Hepatocyte (in vitro differentiated cells): ENCODE results near the gene NOD1. TPM values are rescaled to one million over a fixed set of nuclear protein-coding genes. Genes with fewer than 3 reads are reported as not detected.

Experiments
- DNase-seq: peaks from one replicate; pipeline ENCODE4 v3.0.0-alpha.2; 2016; ENCODE audit warnings: low spot score
- H2AFZ ChIP-seq: fragments of 200-600 bp; sonication (generic); 2 replicates; pipeline ENCODE4 v1.6.0; 2016; ENCODE audit warnings: antibody characterized with exemption, mild to moderate bottlenecking
- H3K27ac ChIP-seq: fragments of 200-600 bp; sonication (generic); 2 replicates; pipeline ENCODE4 v1.5.1; 2016; ENCODE audit warnings: mild to moderate bottlenecking
- H3K27me3 ChIP-seq: fragments of 200-600 bp; sonication (generic); 2 replicates; pipeline ENCODE4 v1.6.1; 2016
- H3K36me3 ChIP-seq: fragments of 200-600 bp; sonication (generic); replicated peaks from 2 replicates; pipeline ENCODE4 v1.5.1; 2016; ENCODE audit warnings: low read depth; ENCODE audit not compliant: insufficient read depth
- H3K4me1 ChIP-seq: fragments of 200-600 bp; sonication (generic); 2 replicates; pipeline ENCODE4 v1.5.1; 2016; ENCODE audit warnings: mild to moderate bottlenecking, moderate library complexity; ENCODE audit not compliant: insufficient read depth
- H3K4me2 ChIP-seq: fragments of 200-600 bp; sonication (generic); 2 replicates; pipeline ENCODE4 v1.6.0; 2016
- H3K4me3 ChIP-seq: fragments of 200-600 bp; sonication (generic); 2 replicates; pipeline ENCODE4 v1.5.1; 2016; ENCODE audit warnings: mild to moderate bottlenecking
- H3K79me2 ChIP-seq: fragments of 200-600 bp; sonication (generic); 2 replicates; pipeline ENCODE4 v1.6.0; 2017; ENCODE audit warnings: mild to moderate bottlenecking
- H3K9me2 ChIP-seq: fragments of 200-600 bp; sonication (generic); replicated peaks from 2 replicates; pipeline ENCODE4 v1.6.0; 2017; ENCODE audit warnings: mild to moderate bottlenecking; ENCODE audit not compliant: insufficient read depth
- H3K9me3 ChIP-seq: fragments of 200-600 bp; sonication (generic); 2 replicates; pipeline ENCODE4 v1.5.1; 2016; ENCODE audit warnings: low read depth, mild to moderate bottlenecking
- H4K20me1 ChIP-seq: fragments of 200-600 bp; sonication (generic); 2 replicates; pipeline ENCODE4 v1.6.0; 2016; ENCODE audit warnings: mild to moderate bottlenecking; ENCODE audit not compliant: insufficient read depth, poor library complexity, severe bottlenecking
- CTCF ChIP-seq: fragments of 200-600 bp; sonication (generic); IDR thresholded peaks from 2 replicates; pipeline ENCODE4 v1.5.1; 2016; ENCODE audit warnings: antibody characterized with exemption, mild to moderate bottlenecking; ENCODE audit not compliant: poor library complexity
- EZH2 ChIP-seq: fragments of 200-600 bp; sonication (generic); IDR thresholded peaks from 2 replicates; pipeline ENCODE4 v1.6.1; 2016; ENCODE audit warnings: antibody characterized with exemption, mild to moderate bottlenecking, borderline replicate concordance
- EZH2phosphoT487 ChIP-seq: fragments of 200-600 bp; sonication (generic); IDR thresholded peaks from one replicate; pipeline ENCODE4 v1.6.1; 2018; ENCODE audit warnings: antibody characterized with exemption, mild to moderate bottlenecking, low read depth, moderate library complexity; ENCODE audit not compliant: unreplicated experiment, severe bottlenecking
- WGBS: methylation state at CpG from one replicate; pipeline ENCODE4 v1.1.6; 2016; ENCODE audit warnings: low lambda C conversion rate; ENCODE audit errors: missing lambda C conversion rate; 5-methylcytosine and 5-hydroxymethylcytosine counted together
- polyA plus RNA-seq: library from polyadenylated mRNA; unstranded; fragments of >200 nt; fragmentation: Nextera tagmentation; extraction: Ambion mirVana; gene quantifications from 2 replicates; pipeline ENCODE4 v1.2.1, GENCODE V29; 2016
- total RNA-seq: library from RNA; depleted of rRNA; stranded (reverse); fragments of >200 nt; gene quantifications from 2 replicates; pipeline ENCODE4 v1.2.3, GENCODE V29; 2014

The NOD1 gene
- total and polyA plus RNA-seq, 2 experiments from 2014 or later: 3.0 to 6.1 TPM

DNA sequence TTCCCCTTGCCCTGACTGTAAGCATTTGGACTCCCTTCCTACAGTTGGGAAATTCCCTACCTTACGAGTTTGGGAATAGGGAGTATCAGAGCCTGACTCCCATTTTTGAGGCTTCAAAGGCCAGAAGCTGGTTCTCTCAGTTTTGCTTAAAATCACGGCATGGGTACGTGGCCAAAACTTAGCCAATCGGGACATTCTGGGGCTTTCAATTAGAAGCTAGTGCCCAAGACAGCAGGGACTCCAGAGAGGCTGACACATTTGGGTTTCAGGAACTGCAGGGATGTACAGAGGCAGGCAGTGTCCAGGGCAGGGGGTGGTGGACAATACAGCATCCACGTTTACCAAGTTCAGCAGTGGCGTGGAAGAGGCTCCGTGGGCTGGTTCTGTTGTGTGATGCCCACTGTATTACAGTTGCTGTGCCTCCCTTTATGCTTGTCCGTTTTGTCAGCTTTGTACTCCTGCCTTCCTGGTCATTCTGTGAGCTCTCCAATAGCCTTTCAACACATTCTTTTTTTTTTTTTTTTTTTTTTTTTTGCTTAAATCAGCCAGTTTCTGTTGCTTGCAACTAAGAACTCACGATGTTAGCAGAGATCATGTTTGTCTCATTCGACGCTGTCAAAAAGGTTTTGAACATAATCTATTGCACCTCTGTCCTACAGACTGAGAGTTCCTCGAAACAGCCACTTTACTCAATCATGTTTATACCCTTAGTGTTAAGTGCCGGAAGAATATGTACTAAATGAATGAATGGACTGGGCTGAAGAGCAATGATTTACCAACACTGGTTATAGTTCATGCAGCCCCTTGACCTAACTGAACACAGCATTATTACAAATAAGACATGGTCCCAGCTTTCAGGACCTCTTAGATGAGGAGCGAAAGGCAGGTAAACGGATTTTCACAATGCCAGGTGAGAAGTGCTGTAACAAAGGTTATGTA, 25.0 kb upstream of the NOD1 start:
- no peaks in the 10 kb centered on the region for H4K20me1 ChIP-seq
- WGBS: 63% methylated on average over 15 of the region's 15 CpGs
- peaks cover 48% of the 10 kb centered on the region for H3K79me2 ChIP-seq
- DNase-seq: no peak
- H3K9me2 ChIP-seq: no peaks in the 10 kb centered on the region
- H3K9me3 ChIP-seq: no peaks in the 10 kb centered on the region
- no peaks in the 10 kb centered on the region for H3K4me1 ChIP-seq
- TF ChIP-seq EZH2phosphoT487 (no peak), CTCF (no peak), EZH2 (no peak)
- H3K36me3 ChIP-seq: no peaks in the 10 kb centered on the region
- H3K4me3 ChIP-seq: peak overlapping the region; percentile 66
- H3K4me2 ChIP-seq: peak overlapping the region; percentile 94
- no peaks in the 10 kb centered on the region for H3K27me3 ChIP-seq
- peak overlapping the region; percentile 73 for H3K27ac ChIP-seq
- peak overlapping the region; percentile 76 for H2AFZ ChIP-seq

- H3K36me3 ChIP-seq: no peaks in the 10 kb centered on the region
- H2AFZ ChIP-seq: no peak overlapping the region
- no peaks in the 10 kb centered on the region for H4K20me1 ChIP-seq
- no peaks in the 10 kb centered on the region for H3K9me2 ChIP-seq
- H3K4me3 ChIP-seq: no peak overlapping the region
- no peak overlapping the region for H3K27ac ChIP-seq
- H3K4me1 ChIP-seq: no peaks in the 10 kb centered on the region
- H3K4me2 ChIP-seq: peak overlapping the region; percentile 94
- TF ChIP-seq EZH2 (no peak), EZH2phosphoT487 (no peak)
- no peak for DNase-seq
- WGBS: 82% methylated on average over 2 of the region's 2 CpGs
- H3K79me2 ChIP-seq: peaks cover 48% of the 10 kb centered on the region
- no peaks in the 10 kb centered on the region for H3K9me3 ChIP-seq
- H3K27me3 ChIP-seq: no peaks in the 10 kb centered on the region
These were observed 24.1 kb upstream of the NOD1 start for GRCh38 chr7:30502470-30503251.

GRCh38 chr7:30501264-30501663, 22.7 kb upstream of the NOD1 start:
- H2AFZ ChIP-seq: no peak overlapping the region
- H3K79me2 ChIP-seq: peaks cover 48% of the 10 kb centered on the region
- TF ChIP-seq CTCF: no peak
- no peak for TF ChIP-seq EZH2phosphoT487
- no peak for TF ChIP-seq EZH2
- H4K20me1 ChIP-seq: no peaks in the 10 kb centered on the region
- H3K9me2 ChIP-seq: no peaks in the 10 kb centered on the region
- H3K27ac ChIP-seq: no peak overlapping the region
- WGBS: 94% methylated on average over 5 of the region's 5 CpGs
- H3K4me3 ChIP-seq: no peak overlapping the region
- no peaks in the 10 kb centered on the region for H3K36me3 ChIP-seq
- no peak overlapping the region for H3K4me2 ChIP-seq
- no peaks in the 10 kb centered on the region for H3K9me3 ChIP-seq
- H3K4me1 ChIP-seq: no peaks in the 10 kb centered on the region
- DNase-seq: no peak
- H3K27me3 ChIP-seq: no peaks in the 10 kb centered on the region

- Histone ChIP-seq H3K27ac (no peak overlapping the region), H3K9me2 (no peaks in the 10 kb centered on the region), H3K4me3 (no peak overlapping the region), H3K27me3 (no peaks in the 10 kb centered on the region), H3K79me2 (no peaks in the 10 kb centered on the region), H3K4me1 (no peaks in the 10 kb centered on the region), H3K36me3 (no peaks in the 10 kb centered on the region), H2AFZ (no peak overlapping the region), H4K20me1 (no peaks in the 10 kb centered on the region), H3K4me2 (no peak overlapping the region), H3K9me3 (peaks cover 3% of the 10 kb centered on the region)
- TF ChIP-seq CTCF: no peak
- no peak for TF ChIP-seq EZH2
- no peak for TF ChIP-seq EZH2phosphoT487
- DNase-seq: peak; percentile 41
These were observed 14.6 kb upstream of the NOD1 start for GRCh38 chr7:30493228-30493627.
